OCI-LY1 (cell line): Measurements from ENCODE around the gene MFNG.

Source experiments
- H2AFZ ChIP-seq: fragments of 200-600 bp; sonication (generic), shearing (Covaris generic); 2 replicates; pipeline ENCODE4 v1.6.0; 2014; ENCODE audit warnings: antibody characterized with exemption, mild to moderate bottlenecking, low read length
- H3F3A ChIP-seq: fragments of 200-600 bp; sonication (generic), shearing (Covaris generic); 2 replicates; pipeline ENCODE4 v1.6.0; 2014; ENCODE audit warnings: mild to moderate bottlenecking, antibody characterized with exemption, low read length, moderate library complexity; ENCODE audit not compliant: insufficient read depth
- H3K27ac ChIP-seq: fragments of 200-600 bp; sonication (generic); 2 replicates; pipeline ENCODE4 v1.5.1; 2014; ENCODE audit warnings: low read length, mixed run types, mild to moderate bottlenecking, low read depth; ENCODE audit not compliant: poor library complexity, severe bottlenecking
- H3K27me3 ChIP-seq: fragments of 200-600 bp; sonication (generic); 2 replicates; pipeline ENCODE4 v1.6.0; 2014; ENCODE audit warnings: antibody characterized with exemption, mild to moderate bottlenecking, low read length, moderate library complexity; ENCODE audit not compliant: insufficient read depth
- H3K36me3 ChIP-seq: fragments of 200-600 bp; sonication (generic); 2 replicates; pipeline ENCODE4 v1.6.1; 2014; ENCODE audit warnings: mild to moderate bottlenecking, antibody characterized with exemption, low read length, moderate library complexity, mixed read lengths; ENCODE audit not compliant: insufficient read depth
- H3K4me1 ChIP-seq: fragments of 200-600 bp; sonication (generic); 2 replicates; pipeline ENCODE4 v1.5.1; 2014; ENCODE audit warnings: mild to moderate bottlenecking, low read length, moderate library complexity; ENCODE audit not compliant: insufficient read depth, severe bottlenecking
- H3K4me2 ChIP-seq: fragments of 200-600 bp; sonication (generic), shearing (Covaris generic); 2 replicates; pipeline ENCODE4 v1.6.1; 2014; ENCODE audit warnings: low read length
- H3K4me3 ChIP-seq: fragments of 200-600 bp; sonication (generic); 2 replicates; pipeline ENCODE4 v1.5.1; 2014; ENCODE audit warnings: low read length, low read depth, mild to moderate bottlenecking, mixed read lengths; ENCODE audit not compliant: poor library complexity, severe bottlenecking
- H3K79me2 ChIP-seq: fragments of 200-600 bp; shearing (Covaris generic); 2 replicates; pipeline ENCODE4 v1.6.1; 2016; ENCODE audit warnings: mixed run types, low read length, mixed read lengths; ENCODE audit not compliant: insufficient read depth
- H3K9ac ChIP-seq: fragments of 200-600 bp; sonication (generic), shearing (Covaris generic); 2 replicates; pipeline ENCODE4 v1.6.1; 2014; ENCODE audit warnings: mild to moderate bottlenecking, low read length, mixed read lengths
- H3K9me2 ChIP-seq: fragments of 200-600 bp; sonication (generic), shearing (Covaris generic); 2 replicates; pipeline ENCODE4 v1.6.1; 2014; ENCODE audit warnings: low read depth, mild to moderate bottlenecking, low read length, mixed read lengths
- H3K9me3 ChIP-seq: fragments of 200-600 bp; shearing (Covaris generic); 2 replicates; pipeline ENCODE4 v1.6.1; 2014; ENCODE audit warnings: low read length, mixed read lengths
- H4K20me1 ChIP-seq: fragments of 200-600 bp; sonication (generic), shearing (Covaris generic); 2 replicates; pipeline ENCODE4 v1.6.0; 2016; ENCODE audit warnings: mild to moderate bottlenecking, low read length; ENCODE audit not compliant: insufficient read depth
- CTCF ChIP-seq: fragments of 200-600 bp; sonication (generic), shearing (Covaris generic); IDR thresholded peaks from 2 replicates; pipeline ENCODE4 v1.5.1; 2017; ENCODE audit warnings: mild to moderate bottlenecking, antibody characterized with exemption, low read length, moderate library complexity, mixed read lengths
- EZH2 ChIP-seq: fragments of 200-600 bp; sonication (generic), shearing (Covaris generic); IDR thresholded peaks from 2 replicates; pipeline ENCODE4 v1.8.0; 2017; ENCODE audit warnings: borderline replicate concordance, mixed run types, mild to moderate bottlenecking, antibody characterized with exemption, low read length, moderate library complexity, mixed read lengths

Gene MFNG

GRCh38 chr22:37428649-37429586 lies 57.3 kb downstream of the MFNG start:
- Histone ChIP-seq H3K36me3 (no peaks in the 10 kb centered on the region), H3K9me3 (no peaks in the 10 kb centered on the region), H3K9me2 (no peaks in the 10 kb centered on the region), H2AFZ (no peak overlapping the region), H3K27me3 (no peaks in the 10 kb centered on the region; the same call in 1 of the 2 replicates), H3K4me1 (no peaks in the 10 kb centered on the region), H3K9ac (no peak overlapping the region), H4K20me1 (no peaks in the 10 kb centered on the region), H3K4me2 (no peak overlapping the region), H3K4me3 (no peak overlapping the region), H3F3A (no peaks in the 10 kb centered on the region), H3K27ac (no peak overlapping the region), H3K79me2 (no peaks in the 10 kb centered on the region)
- TF ChIP-seq EZH2 = no peak
- TF ChIP-seq CTCF = peak; percentile 87

GRCh38 chr22:37427711-37428635 lies 58.2 kb downstream of the MFNG start:
- no peak overlapping the region for H2AFZ ChIP-seq
- no peak overlapping the region for H3K4me3 ChIP-seq
- no peaks in the 10 kb centered on the region for H3F3A ChIP-seq
- H3K9me2 ChIP-seq = no peaks in the 10 kb centered on the region
- H3K27ac ChIP-seq = no peak overlapping the region
- no peaks in the 10 kb centered on the region for H3K36me3 ChIP-seq
- no peaks in the 10 kb centered on the region for H3K9me3 ChIP-seq
- no peaks in the 10 kb centered on the region for H3K79me2 ChIP-seq
- no peak overlapping the region for H3K4me2 ChIP-seq
- H4K20me1 ChIP-seq = no peaks in the 10 kb centered on the region
- TF ChIP-seq EZH2 = no peak
- no peak for TF ChIP-seq CTCF
- H3K9ac ChIP-seq = no peak overlapping the region
- H3K4me1 ChIP-seq = no peaks in the 10 kb centered on the region
- H3K27me3 ChIP-seq = no peaks in the 10 kb centered on the region; the same call in 1 of the 2 replicates

- Histone ChIP-seq H3K36me3 (no peaks in the 10 kb centered on the region), H3K4me2 (no peak within 1 kb of the TSS), H3K27ac (no peak within 1 kb of the TSS), H3K9ac (no peak within 1 kb of the TSS), H3K79me2 (no peaks in the 10 kb centered on the region), H3K9me3 (no peaks in the 10 kb centered on the region), H2AFZ (no peak within 1 kb of the TSS), H3K4me3 (no peak within 1 kb of the TSS), H3K27me3 (no peaks in the 10 kb centered on the region; the same call in 1 of the 2 replicates), H4K20me1 (no peaks in the 10 kb centered on the region), H3K9me2 (no peaks in the 10 kb centered on the region), H3K4me1 (no peaks in the 10 kb centered on the region), H3F3A (no peaks in the 10 kb centered on the region)
- no peak for TF ChIP-seq EZH2
- no peak for TF ChIP-seq CTCF
Observed at GRCh38 chr22:37427135-37427710, 59.0 kb downstream of the MFNG start, which contains the start of gene ELFN2. Gene ELFN2 (minus strand): TSS chr22:37427479. CDS start chr22:37375534, 51,945 bp downstream.
